Measurements from ENCODE around the gene ZNF496. TPM values are rescaled to one million over a fixed set of nuclear protein-coding genes. Genes with fewer than 3 reads are reported as not detected.

The ZNF496 gene
- total RNA-seq, 2 donors from 2014 or later, result 30.0 to 53.4 TPM

DNA sequence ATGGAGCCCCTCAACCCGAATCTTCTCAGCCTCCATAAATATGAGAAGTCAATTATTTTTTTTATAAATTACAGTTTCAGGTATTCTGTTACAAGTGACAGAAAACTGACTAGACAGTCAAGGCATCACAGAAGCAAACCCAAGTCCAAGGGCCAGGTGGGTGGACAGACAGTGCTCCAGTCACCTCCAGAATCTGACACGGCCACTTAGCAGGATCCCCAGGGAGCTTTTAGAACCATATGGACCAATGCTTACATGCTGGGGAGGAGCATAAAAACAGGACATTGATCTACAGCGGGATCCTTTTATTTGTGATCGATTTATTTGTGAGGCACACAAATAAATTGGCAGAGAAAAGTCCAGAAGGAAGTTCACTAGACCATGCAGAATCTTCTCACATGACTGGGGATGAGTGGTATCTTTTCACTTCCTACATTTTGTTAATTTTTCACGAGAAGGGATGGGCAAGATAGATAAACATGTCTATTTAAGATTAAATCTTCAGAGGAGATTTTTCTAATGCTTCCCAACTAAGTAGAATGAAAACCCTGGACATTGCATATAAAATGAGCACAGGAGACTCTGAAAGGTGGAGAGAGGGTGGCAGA is 15.0 kb downstream of the ZNF496 start:
- Histone ChIP-seq H3K4me1 (no peaks in the 10 kb centered on the region), H3K9me3 (no peaks in the 10 kb centered on the region), H3K27me3 (no peaks in the 10 kb centered on the region), H3K27ac (no peak overlapping the region), H3K4me3 (no peak overlapping the region), H3K36me3 (replicated peaks in 1 of 2; ENCODE audit: insufficient read depth in 1 of 2, low read depth in 2 of 2) (peaks cover 0 to 9% of the 10 kb centered on the region in 2 donors)
- intact Hi-C loops (cut with DNase I), result no loop called here
- 81 to 88% methylated on average over 5 of the region's 5 CpGs for WGBS, 2 donors
- no peak for ATAC-seq
- TF ChIP-seq, protein P1, sequence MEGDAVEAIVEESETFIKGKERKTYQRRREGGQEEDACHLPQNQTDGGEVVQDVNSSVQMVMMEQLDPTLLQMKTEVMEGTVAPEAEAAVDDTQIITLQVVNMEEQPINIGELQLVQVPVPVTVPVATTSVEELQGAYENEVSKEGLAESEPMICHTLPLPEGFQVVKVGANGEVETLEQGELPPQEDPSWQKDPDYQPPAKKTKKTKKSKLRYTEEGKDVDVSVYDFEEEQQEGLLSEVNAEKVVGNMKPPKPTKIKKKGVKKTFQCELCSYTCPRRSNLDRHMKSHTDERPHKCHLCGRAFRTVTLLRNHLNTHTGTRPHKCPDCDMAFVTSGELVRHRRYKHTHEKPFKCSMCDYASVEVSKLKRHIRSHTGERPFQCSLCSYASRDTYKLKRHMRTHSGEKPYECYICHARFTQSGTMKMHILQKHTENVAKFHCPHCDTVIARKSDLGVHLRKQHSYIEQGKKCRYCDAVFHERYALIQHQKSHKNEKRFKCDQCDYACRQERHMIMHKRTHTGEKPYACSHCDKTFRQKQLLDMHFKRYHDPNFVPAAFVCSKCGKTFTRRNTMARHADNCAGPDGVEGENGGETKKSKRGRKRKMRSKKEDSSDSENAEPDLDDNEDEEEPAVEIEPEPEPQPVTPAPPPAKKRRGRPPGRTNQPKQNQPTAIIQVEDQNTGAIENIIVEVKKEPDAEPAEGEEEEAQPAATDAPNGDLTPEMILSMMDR (IDR thresholded peaks at IDR 0.05), result no peak
- no peak for TF ChIP-seq POLR2A (IDR thresholded peaks at IDR 0.05)
- DNase-seq, result no peak

DNA sequence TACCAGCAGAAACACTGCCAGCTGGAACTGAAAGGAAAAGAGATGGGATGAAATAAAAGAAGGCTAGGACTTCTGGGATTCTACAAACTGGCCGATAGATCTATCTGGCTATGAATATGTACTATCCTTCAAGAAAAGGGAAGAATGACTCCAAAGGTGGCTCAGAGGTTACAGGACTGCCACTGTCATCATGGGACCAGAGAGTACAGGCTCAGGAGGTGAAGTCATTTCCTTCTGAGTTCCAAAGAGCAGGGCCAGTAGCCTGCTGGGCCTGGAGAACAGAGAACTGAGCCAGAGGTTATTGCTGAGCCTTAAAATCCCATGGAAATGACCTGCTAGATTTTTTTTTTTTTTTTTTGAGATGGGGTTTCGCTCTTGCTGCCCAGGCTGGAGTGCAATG is 27.6 kb downstream of the ZNF496 start:
- intact Hi-C loops (cut with DNase I), result no loop called here
- Histone ChIP-seq H3K27ac (no peak overlapping the region), H3K36me3 (replicated peaks in 1 of 2; ENCODE audit: insufficient read depth in 1 of 2, low read depth in 2 of 2) (peaks cover 0 to 14% of the 10 kb centered on the region in 2 donors)

DNA sequence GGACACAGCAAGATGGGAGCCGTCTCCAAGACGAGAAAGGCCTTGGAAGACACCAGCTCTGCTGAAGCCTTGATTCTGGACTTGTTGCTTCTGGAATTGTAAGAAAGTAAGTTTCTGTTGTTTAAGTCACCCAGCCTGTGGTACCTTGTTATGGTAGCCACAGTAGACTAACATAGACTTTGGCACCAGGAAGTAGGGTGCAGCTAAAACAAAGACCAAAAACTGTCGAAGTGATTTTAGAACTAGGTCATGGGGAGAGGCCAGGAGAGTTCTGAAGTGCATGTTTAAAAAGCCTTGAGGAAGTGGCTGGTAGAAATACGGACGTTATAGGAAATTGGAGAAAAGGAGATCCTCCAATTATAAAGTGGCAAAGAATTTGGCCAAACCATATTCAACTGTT is 28.5 kb downstream of the ZNF496 start:
- H3K36me3 ChIP-seq (replicated peaks in 1 of 2; ENCODE audit: insufficient read depth in 1 of 2, low read depth in 2 of 2), result peaks cover 0 to 11% of the 10 kb centered on the region in 2 donors
- 58 to 90% methylated on average over 5 of the region's 5 CpGs for WGBS, 2 donors
- no peaks in the 10 kb centered on the region for H3K9me3 ChIP-seq
- no peak for ATAC-seq
- intact Hi-C loops (cut with DNase I), result no loop called here
- DNase-seq, result no peak
- TF ChIP-seq POLR2A (IDR thresholded peaks at IDR 0.05), result no peak
- TF ChIP-seq, protein P1 (IDR thresholded peaks at IDR 0.05), result no peak
- no peak overlapping the region for H3K27ac ChIP-seq
- H3K27me3 ChIP-seq, result no peaks in the 10 kb centered on the region
- H3K4me3 ChIP-seq, result no peak overlapping the region
- H3K4me1 ChIP-seq, result no peaks in the 10 kb centered on the region

More for the DNA sequence above, 27.6 kb downstream of the ZNF496 start:
- Histone ChIP-seq H3K4me3 (no peak overlapping the region), H3K4me1 (no peaks in the 10 kb centered on the region), H3K9me3 (no peaks in the 10 kb centered on the region), H3K27me3 (no peaks in the 10 kb centered on the region)
- no peak for DNase-seq
- WGBS, 2 donors, result 95 to 96% methylated on average over 2 of the region's 2 CpGs
- no peak for TF ChIP-seq POLR2A (IDR thresholded peaks at IDR 0.05)
- TF ChIP-seq, protein P1 (IDR thresholded peaks at IDR 0.05), result no peak
- no peak for ATAC-seq

DNA sequence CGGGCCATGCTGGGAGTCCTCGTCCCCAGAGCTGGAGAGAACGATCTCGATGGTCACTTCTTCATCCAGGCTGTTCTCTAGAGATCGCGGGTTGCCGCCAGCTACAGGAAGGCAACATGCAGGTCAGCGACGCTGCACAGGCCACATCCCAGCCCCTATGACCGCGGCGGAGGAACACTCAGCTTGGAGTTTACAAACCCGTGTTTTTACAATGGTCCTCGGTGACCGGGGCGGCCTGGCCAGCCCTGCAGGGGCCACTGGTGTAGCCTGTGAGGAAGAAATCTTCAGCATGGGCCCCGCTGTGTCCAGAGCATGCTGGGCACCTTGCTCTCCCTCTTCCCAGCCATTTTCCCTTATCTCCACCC is 30.5 kb downstream of the ZNF496 start:
- ATAC-seq (no peak), DNase-seq (no peak)
- no peak for TF ChIP-seq POLR2A (IDR thresholded peaks at IDR 0.05)
- TF ChIP-seq, protein P1 (IDR thresholded peaks at IDR 0.05), result no peak
- no peak overlapping the region for H3K4me3 ChIP-seq
- H3K9me3 ChIP-seq, result no peaks in the 10 kb centered on the region
- 91 to 97% methylated on average over 16 to 17 of the region's 17 CpGs for WGBS, 2 donors
- intact Hi-C loops (cut with DNase I), result no loop called here
- H3K27me3 ChIP-seq, result no peaks in the 10 kb centered on the region
- H3K36me3 ChIP-seq (replicated peaks in 1 of 2; ENCODE audit: insufficient read depth in 1 of 2, low read depth in 2 of 2), result peaks cover 0 to 4% of the 10 kb centered on the region in 2 donors
- no peaks in the 10 kb centered on the region for H3K4me1 ChIP-seq
- no peak overlapping the region for H3K27ac ChIP-seq
